ENCODE measurements around the gene CDH4. TPM values are rescaled to one million over a fixed set of nuclear protein-coding genes. Genes with fewer than 3 reads are reported as not detected.

Gene CDH4
- total and polyA plus RNA-seq, 2 of the 13 experiments (the other 11 are each of a cell fraction or from before 2014, with no cell fraction given): not detected

DNA sequence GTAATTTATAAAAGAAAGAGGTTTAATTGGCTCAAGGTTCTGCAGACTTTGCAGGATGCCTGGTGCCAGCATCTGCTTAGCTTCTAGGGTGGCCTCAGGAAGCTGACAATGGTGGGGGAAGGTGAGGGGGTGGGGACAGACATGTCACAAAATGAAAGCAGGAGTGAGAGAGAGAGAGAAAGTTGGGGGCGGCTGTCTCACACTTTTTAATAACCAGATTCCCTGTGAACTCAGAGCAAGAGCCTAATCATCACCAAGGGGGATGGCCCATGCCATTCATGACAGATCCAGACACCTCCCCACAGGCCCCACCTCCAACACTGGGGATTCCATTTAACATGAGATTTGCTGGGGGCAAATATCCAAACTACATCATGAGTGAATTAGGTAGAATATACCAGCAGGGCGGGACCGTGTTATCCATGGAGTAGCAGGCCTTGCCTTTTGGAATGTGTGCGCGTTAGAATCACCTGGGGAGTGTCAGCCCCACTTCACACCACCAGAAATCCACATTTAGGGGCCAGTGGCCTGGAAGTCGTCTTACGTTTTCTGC is 258.8 kb downstream of the CDH4 start:
- BruUV-seq (replicated peaks): no TSS peak
- FAIRE-seq (no peak), ATAC-seq (no peak), DNase-seq (ENCODE audit: low spot score) (no peak)
- ChIA-PET POLR2A (no interaction called here), CTCF (ENCODE audit: low intra/inter-chr PET ratio, low total read pairs) (no interaction called here)
- intact Hi-C loops (cut with micrococcal nuclease; ENCODE audit: unreplicated experiment) (no loop called here), in situ Hi-C loops (cut with HindIII; ENCODE audit: extremely low pct_ligation_motif_present, low pct_unique_long_range_greater_than_20kb) (no loop called here)
- no peak overlapping the region for H3K4me2 ChIP-seq (ENCODE audit: low read depth, low read length)
- H3K9me3 ChIP-seq (ENCODE audit: low read length): no peaks in the 10 kb centered on the region
- H3K27ac ChIP-seq (ENCODE audit: extremely low read length, insufficient read depth, low read length): no peak overlapping the region
- TF ChIP-seq, protein P1, sequence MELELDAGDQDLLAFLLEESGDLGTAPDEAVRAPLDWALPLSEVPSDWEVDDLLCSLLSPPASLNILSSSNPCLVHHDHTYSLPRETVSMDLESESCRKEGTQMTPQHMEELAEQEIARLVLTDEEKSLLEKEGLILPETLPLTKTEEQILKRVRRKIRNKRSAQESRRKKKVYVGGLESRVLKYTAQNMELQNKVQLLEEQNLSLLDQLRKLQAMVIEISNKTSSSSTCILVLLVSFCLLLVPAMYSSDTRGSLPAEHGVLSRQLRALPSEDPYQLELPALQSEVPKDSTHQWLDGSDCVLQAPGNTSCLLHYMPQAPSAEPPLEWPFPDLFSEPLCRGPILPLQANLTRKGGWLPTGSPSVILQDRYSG (CRISPR knock-in tag; IDR thresholded peaks at IDR 0.05): no peak
- TF ChIP-seq MTF1 (CRISPR knock-in tag; IDR thresholded peaks at IDR 0.05) (no peak), HNRNPLL (IDR thresholded peaks at IDR 0.05; ENCODE audit: low read depth, low read length, poor library complexity, severe bottlenecking) (no peak), HMGA1 (CRISPR knock-in tag; conservative IDR thresholded peaks at IDR 0.05) (no peak), ZNF564 (CRISPR knock-in tag; IDR thresholded peaks at IDR 0.05) (no peak), U2AF1 (optimal IDR thresholded peaks at IDR 0.05; ENCODE audit: low read depth, low read length) (no peak), CHD2 (IDR thresholded peaks at IDR 0.05; ENCODE audit: low read depth, low read length) (no peak), ATF5 (CRISPR knock-in tag; IDR thresholded peaks at IDR 0.05; ENCODE audit: low read depth) (no peak)
- H3K4me3 ChIP-seq (replicated peaks in 1 of 3; ENCODE audit: insufficient read depth in 1 of 3, low read depth in 2 of 3, low read length in 3 of 3): no peak overlapping the region
- no peaks in the 10 kb centered on the region for H4K20me1 ChIP-seq (ENCODE audit: insufficient read depth, low read length)
- WGBS (ENCODE audit: low lambda C conversion rate): 14% methylated on average over 7 of the region's 7 CpGs
- no peaks in the 10 kb centered on the region for H3K79me2 ChIP-seq (ENCODE audit: insufficient read depth, low read length)
- peaks cover 25 to 94% of the 10 kb centered on the region in 2 experiments for H3K27me3 ChIP-seq (ENCODE audit: control insufficient read depth in 1 of 2, insufficient read depth in 2 of 2, low read length in 2 of 2)
- no peak overlapping the region for H2AFZ ChIP-seq (ENCODE audit: low read length)
- H3K4me1 ChIP-seq (ENCODE audit: insufficient read depth, low read length): no peaks in the 10 kb centered on the region
- no peaks in the 10 kb centered on the region for H3K36me3 ChIP-seq (replicated peaks in 1 of 2; ENCODE audit: control insufficient read depth in 1 of 2, insufficient read depth in 2 of 2, low read length in 2 of 2)
- no peak overlapping the region for H3K9ac ChIP-seq (ENCODE audit: insufficient read depth, low read depth, low read length)

All from HepG2 (cell line).